NCI-H2227 treated with DMSO at 0.1 percent for 48 hours (cell line): ENCODE measurements around the gene DRP2.
"Not testable (repeated sequence)": the region's sequence is repeated elsewhere in the genome, so short reads cannot be mapped to it uniquely, and the experiment has no call there.

Experiments used
- DNase-seq: peaks from one replicate; lab custom pipeline; 2025; lab: John Stamatoyannopoulos, UW

The DRP2 gene

GRCh38 chrX:101241531-101241930 lies 21.9 kb downstream of the DRP2 start:
- DNase-seq = no peak

GRCh38 chrX:101252634-101253033 lies 33.0 kb downstream of the DRP2 start:
- DNase-seq = no peak

- no peak for DNase-seq
Observed at GRCh38 chrX:101257448-101258258, 38.1 kb downstream of the DRP2 start.

- no peak for DNase-seq
Observed at GRCh38 chrX:101258259-101258581, 38.6 kb downstream of the DRP2 start.

- no peak for DNase-seq
Observed at GRCh38 chrX:101260435-101260834, 40.8 kb downstream of the DRP2 start.

GRCh38 chrX:101262590-101262989 lies 43.0 kb downstream of the DRP2 start:
- no peak for DNase-seq

GRCh38 chrX:101263766-101264165 lies 44.2 kb downstream of the DRP2 start:
- no peak for DNase-seq

GRCh38 chrX:101265869-101266428 lies 46.4 kb downstream of the DRP2 start:
- DNase-seq = peak; percentile 11

- DNase-seq = no peak
Observed at GRCh38 chrX:101274198-101274597, 54.6 kb downstream of the DRP2 start.

GRCh38 chrX:101276238-101276637 lies 56.7 kb downstream of the DRP2 start:
- no peak for DNase-seq

- peak; percentile 54 for DNase-seq
Observed at GRCh38 chrX:101287402-101287801, 67.8 kb downstream of the DRP2 start.

GRCh38 chrX:101290957-101291603 lies 71.5 kb downstream of the DRP2 start, which contains the start of gene TAF7L:
Gene TAF7L (minus strand): TSS chrX:101291334. CDS start chrX:101287543, 3,791 bp downstream.
- DNase-seq = no peak

- not testable (repeated sequence) for DNase-seq
Observed at GRCh38 chrX:101295603-101296002, 76.0 kb downstream of the DRP2 start.

GRCh38 chrX:101303790-101304189 lies 84.2 kb downstream of the DRP2 start:
- no peak for DNase-seq
